ENCODE measurements around the gene PRCD.

Gene PRCD

GRCh38 chr17:76572201-76572910 is 32.5 kb downstream of the PRCD start (continued):
- TF ChIP-seq POU6F1 (CRISPR knock-in tag; IDR thresholded peaks at IDR 0.05; ENCODE audit: borderline replicate concordance, low read depth) (no peak), TSHZ2 (CRISPR knock-in tag; IDR thresholded peaks at IDR 0.05) (no peak), TCF4 (CRISPR knock-in tag; IDR thresholded peaks at IDR 0.05; ENCODE audit: borderline replicate concordance) (no peak), SNAI2 (CRISPR knock-in tag; IDR thresholded peaks at IDR 0.05) (no peak)

- TF ChIP-seq TOX (CRISPR knock-in tag; IDR thresholded peaks at IDR 0.05; ENCODE audit: borderline replicate concordance) (no peak), PATZ1 (CRISPR knock-in tag; IDR thresholded peaks at IDR 0.05; ENCODE audit: borderline replicate concordance) (no peak), BACH2 (CRISPR knock-in tag; IDR thresholded peaks at IDR 0.05; ENCODE audit: borderline replicate concordance) (no peak), ZFP3 (CRISPR knock-in tag; IDR thresholded peaks at IDR 0.05) (no peak), ISL1 (CRISPR knock-in tag; IDR thresholded peaks at IDR 0.05) (no peak), SNAI2 (CRISPR knock-in tag; IDR thresholded peaks at IDR 0.05) (no peak), POU6F1 (CRISPR knock-in tag; IDR thresholded peaks at IDR 0.05; ENCODE audit: borderline replicate concordance, low read depth) (no peak), ZNF565 (CRISPR knock-in tag; conservative IDR thresholded peaks at IDR 0.05; ENCODE audit: low read depth) (no peak), CREB5 (CRISPR knock-in tag; IDR thresholded peaks at IDR 0.05; ENCODE audit: low read depth) (no peak), ARNTL (CRISPR knock-in tag; IDR thresholded peaks at IDR 0.05; ENCODE audit: borderline replicate concordance, low read depth) (no peak), PPARA (CRISPR knock-in tag; IDR thresholded peaks at IDR 0.05; ENCODE audit: borderline replicate concordance) (no peak), ZNF8 (CRISPR knock-in tag; IDR thresholded peaks at IDR 0.05) (no peak), ZNF70 (CRISPR knock-in tag; IDR thresholded peaks at IDR 0.05) (no peak), ESRRG (CRISPR knock-in tag; IDR thresholded peaks at IDR 0.05) (no peak), RARB (CRISPR knock-in tag; IDR thresholded peaks at IDR 0.05) (no peak), CSDC2 (CRISPR knock-in tag; IDR thresholded peaks at IDR 0.05) (no peak)
- no peak for ATAC-seq
Observed at GRCh38 chr17:76573096-76573495, 33.3 kb downstream of the PRCD start.

GRCh38 chr17:76574166-76574565 is 34.3 kb downstream of the PRCD start:
- no peak for ATAC-seq
- TF ChIP-seq CREB5 (CRISPR knock-in tag; IDR thresholded peaks at IDR 0.05; ENCODE audit: low read depth), result no peak
- no peak for TF ChIP-seq ESRRG (CRISPR knock-in tag; IDR thresholded peaks at IDR 0.05)
- TF ChIP-seq POU6F1 (CRISPR knock-in tag; IDR thresholded peaks at IDR 0.05; ENCODE audit: borderline replicate concordance, low read depth), result no peak
